GM18526 (cell line): Measurements from ENCODE around the gene SLC51A.

ENCODE experiments used
- POLR2A ChIP-seq: IDR thresholded peaks from 3 replicates; pipeline ENCODE4 v1.6.1; 2011; ENCODE audit not compliant: insufficient read length; ENCODE audit errors: extremely low read depth

Gene SLC51A

GRCh38 chr3:196189566-196190347 is 26.6 kb upstream of the SLC51A start:
- no peak for TF ChIP-seq POLR2A

- TF ChIP-seq POLR2A, result no peak
Measured at GRCh38 chr3:196192036-196192523, 24.3 kb upstream of the SLC51A start.

GRCh38 chr3:196192524-196193051 is 23.7 kb upstream of the SLC51A start:
- no peak for TF ChIP-seq POLR2A

- TF ChIP-seq POLR2A, result no peak
Measured at GRCh38 chr3:196193133-196193735, 23.1 kb upstream of the SLC51A start.

GRCh38 chr3:196193736-196194541 is 22.4 kb upstream of the SLC51A start:
- no peak for TF ChIP-seq POLR2A

- TF ChIP-seq POLR2A, result no peak
Measured at GRCh38 chr3:196194542-196194915, 21.8 kb upstream of the SLC51A start.

- TF ChIP-seq POLR2A, result no peak
Measured at GRCh38 chr3:196195664-196196265, 20.6 kb upstream of the SLC51A start.

GRCh38 chr3:196197524-196197923 is 18.8 kb upstream of the SLC51A start:
- TF ChIP-seq POLR2A, result no peak

- TF ChIP-seq POLR2A, result no peak
Measured at GRCh38 chr3:196198081-196198675, 18.2 kb upstream of the SLC51A start.

GRCh38 chr3:196198771-196199753 is 17.3 kb upstream of the SLC51A start:
- TF ChIP-seq POLR2A, result no peak

GRCh38 chr3:196202516-196202970 is 13.8 kb upstream of the SLC51A start:
- TF ChIP-seq POLR2A, result no peak

- TF ChIP-seq POLR2A, result no peak
Measured at GRCh38 chr3:196203846-196204245, 12.5 kb upstream of the SLC51A start.

- no peak for TF ChIP-seq POLR2A
Measured at GRCh38 chr3:196207159-196207832, 9.0 kb upstream of the SLC51A start.
